Right renal pelvis (tissue), 4 donors: ENCODE results near the gene GSTK1. TPM values are rescaled to one million over a fixed set of nuclear protein-coding genes. Genes with fewer than 3 reads are reported as not detected.
"Not testable (repeated sequence)": the region's sequence is repeated elsewhere in the genome, so short reads cannot be mapped to it uniquely, and the experiment has no call there.

Source experiments
- DNase-seq, 4 donors: peaks; one replicate each; pipeline ENCODE4 v3.0.0-alpha.2; 2013; ENCODE audit warnings: low read depth in 4 of 4, low spot score in 3 of 4, missing footprints in 1 of 4
- polyA plus RNA-seq, 4 donors: library from polyadenylated mRNA; unstranded; fragments of 120-200 nt; gene quantifications; one replicate each; pipeline ENCODE4 v1.2.1, GENCODE V29; 2013; ENCODE audit not compliant: insufficient read length in 4 of 4

Gene GSTK1
- polyA plus RNA-seq, 4 donors = 192 to 226 (median 217) TPM

DNA sequence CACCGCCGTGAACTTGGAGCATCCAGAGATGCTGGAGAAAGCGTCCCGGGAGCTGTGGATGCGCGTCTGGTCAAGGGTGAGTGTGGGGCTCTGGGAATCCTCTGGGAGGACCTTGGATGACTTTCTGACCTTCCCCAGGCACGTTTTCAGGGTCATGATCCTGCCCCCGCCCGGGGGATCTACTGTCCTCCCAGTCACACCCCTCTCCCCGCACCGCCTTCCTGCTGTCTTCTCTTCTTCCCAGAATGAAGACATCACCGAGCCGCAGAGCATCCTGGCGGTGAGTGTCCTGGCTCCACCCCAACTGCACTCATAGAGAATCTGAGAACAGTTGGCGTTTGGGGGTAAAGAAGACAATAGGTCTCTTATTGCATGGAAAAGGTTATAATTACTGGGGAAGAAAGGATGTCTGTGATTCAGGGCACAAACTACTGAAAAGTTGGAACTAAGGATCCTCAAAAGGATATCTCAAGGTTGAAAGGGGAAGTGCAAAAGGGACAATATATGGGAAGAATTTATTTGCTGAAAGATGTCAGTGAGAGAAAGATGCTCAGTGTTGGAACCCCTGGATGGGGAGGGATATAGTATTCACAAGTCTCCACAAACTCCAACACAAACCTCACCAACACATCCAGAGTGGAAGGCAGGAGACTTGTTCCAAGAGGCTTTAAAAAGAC, 1.9 kb downstream of the GSTK1 start:
- no peak for DNase-seq

DNA sequence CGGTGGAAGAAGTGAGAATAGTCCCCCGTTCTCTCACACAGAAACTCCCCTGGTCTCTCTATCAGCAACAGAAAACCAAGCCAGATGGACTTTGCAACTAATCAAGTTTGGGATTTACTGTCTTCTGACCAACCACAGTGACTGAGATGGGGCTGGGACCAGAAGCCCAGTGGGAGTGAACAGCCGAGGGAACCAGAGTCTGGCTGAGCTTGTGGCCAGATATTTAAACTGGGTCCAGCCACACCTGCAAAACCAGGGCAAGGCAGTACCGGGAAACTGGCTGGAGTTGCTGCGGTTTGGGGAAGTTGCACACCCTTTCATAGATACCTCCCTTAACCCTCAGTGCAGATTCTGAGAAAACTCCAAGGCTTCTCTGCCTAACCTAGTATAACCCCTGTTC, 6.0 kb downstream of the GSTK1 start:
- DNase-seq = no peak

DNA sequence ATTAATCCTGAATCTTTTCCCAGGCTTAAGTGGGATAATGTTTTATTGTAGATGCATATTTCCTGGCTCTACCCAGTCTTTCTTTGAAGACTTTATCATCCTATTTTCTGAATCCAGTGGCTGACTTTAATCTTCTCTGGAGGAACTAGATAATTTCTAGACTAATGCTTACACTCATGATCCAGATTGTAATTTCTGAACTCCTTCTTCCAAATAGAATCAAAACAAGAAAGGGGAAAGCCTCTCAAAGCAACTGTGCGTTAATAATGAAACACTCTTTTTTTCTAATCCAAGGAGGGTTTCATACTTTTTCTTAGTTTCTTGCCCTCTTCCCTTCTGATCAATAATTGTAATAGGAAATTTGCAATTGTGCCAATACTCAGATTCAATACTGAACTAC, 8.0 kb downstream of the GSTK1 start:
- DNase-seq = no peak

DNA sequence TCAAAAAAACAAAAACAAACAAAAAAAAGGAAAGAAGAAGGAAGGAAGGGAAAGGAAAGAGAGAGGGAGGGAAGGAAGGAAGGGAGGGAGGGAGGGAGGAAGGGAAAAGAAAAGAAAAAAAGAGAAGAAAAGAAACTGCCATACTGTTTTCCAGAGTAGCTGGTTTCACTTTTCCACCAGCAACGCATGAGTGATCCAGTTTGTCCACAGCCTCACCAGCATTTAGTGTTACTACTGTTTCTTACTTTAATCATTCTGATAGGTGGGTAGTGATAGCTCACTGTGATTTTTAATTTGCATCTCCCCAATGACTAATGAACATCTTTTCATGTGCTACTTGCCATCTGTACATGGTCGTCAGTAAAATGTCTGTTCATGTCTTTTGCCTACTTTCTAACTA, 9.6 kb downstream of the GSTK1 start:
- no peak for DNase-seq

DNA sequence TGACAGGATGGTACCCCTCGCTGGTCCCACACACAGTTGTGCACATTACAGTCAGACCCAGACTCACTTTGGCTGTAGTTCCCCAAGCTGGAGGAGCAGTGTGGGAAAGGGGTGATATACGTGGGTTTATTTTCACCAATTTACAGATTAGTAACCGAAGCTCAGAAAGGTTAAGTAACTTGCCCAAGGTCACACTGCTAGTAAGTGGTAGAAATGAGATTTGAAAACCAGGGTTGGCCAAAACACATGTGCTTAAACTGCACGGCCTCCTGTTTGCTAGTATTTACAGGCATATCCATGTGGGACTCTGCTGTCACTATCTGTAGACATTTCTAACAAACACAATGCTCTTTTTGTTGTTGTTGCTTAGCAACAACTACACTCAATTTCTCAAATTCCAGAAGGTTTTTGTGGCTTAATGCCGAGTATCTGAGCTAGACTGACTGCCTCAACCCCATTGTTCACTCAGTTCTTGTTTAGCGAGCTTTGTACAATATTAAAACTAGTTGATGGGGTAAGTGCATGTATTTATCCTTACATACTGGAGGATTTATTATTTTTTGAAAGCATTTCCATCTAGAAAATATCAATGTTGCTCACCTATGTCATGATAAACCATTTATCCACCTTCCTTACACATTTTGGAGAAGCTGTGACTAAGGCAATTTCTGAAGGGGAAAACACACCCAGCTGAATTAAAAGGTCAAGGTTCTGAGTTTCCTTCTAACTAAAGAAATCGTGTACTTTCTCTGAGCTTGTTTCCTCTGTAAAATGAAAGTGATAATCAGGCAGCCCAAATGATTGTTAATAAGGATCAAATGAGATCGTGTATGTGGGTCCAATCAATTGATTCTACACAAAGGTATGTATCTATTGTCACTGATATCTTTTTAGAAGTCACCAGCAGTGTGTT, 16.2 kb downstream of the GSTK1 start:
- no peak for DNase-seq

DNA sequence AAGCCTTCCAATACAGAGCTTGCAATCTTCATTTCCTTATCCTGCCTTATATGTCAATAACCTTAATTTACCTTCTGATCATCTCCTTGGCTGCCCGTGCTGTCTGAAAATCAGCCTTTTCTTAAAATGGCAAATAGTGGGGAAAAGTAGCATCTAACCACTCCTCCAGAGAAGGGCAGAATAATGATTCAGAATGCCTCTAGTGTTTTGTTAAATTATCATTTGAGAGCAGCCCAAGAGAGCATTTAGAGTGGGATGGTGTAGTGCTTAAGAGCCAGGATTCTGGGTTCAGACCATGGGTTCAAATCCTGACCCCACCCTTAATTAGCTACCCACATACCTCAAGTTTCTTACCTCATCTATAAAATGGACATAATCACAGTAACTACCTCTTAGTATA, 16.9 kb downstream of the GSTK1 start:
- no peak for DNase-seq

DNA sequence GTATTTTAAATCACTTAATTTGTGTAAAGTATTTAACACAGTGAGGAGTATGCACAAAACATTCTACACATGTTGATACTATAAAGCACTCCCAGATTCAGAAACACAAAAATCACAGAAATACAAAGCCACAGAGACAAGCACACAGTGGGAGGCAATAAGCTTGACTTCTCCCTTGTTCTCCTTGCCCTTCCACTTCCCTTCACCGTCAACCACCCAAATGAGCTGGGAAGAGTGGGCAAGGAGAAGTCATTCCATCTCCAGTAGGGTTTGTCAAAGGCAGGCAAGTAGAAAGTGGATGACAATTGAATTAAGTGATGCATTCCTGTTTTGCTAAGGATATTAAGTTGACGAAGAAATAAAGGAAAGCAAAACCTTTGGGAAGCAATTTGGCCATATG, 17.3 kb downstream of the GSTK1 start:
- DNase-seq = no peak

DNA sequence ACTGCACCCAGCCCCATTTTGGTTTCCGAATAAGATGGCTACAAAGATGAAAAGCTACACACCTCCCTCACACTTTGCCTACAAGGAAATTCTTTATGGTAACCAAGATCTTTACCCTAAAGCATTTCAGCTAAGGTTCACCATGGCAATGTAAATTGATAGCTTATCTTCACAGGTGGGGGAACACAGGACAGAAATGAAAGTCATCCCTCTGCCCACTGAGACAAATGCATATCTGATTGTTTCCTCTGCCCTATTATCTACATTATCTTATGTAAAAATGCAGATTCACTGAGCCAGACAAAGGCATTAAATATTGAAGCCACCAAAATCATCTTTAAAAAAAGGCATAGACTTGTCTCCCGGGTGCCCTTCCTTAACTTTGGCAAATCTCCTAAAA, 18.3 kb downstream of the GSTK1 start:
- no peak for DNase-seq

DNA sequence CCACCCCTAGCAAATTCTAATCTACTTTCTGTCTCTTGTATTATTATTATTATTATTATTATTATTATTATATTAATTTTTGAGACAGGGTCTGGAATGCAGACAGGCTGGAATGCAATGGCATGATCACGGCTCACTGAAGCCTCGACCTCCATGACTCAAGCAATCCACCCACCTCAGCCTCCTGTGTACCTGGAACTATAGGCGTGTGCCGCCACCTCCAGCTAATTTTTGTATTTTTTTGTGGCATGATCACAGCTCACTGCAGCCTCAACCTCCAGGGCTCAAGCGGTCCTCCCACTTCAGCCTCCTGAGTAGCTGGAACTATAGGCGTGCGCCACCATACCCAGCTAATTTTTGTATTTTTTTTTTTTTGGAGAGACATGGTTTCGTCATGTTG, 18.9 kb downstream of the GSTK1 start:
- DNase-seq = no peak

DNA sequence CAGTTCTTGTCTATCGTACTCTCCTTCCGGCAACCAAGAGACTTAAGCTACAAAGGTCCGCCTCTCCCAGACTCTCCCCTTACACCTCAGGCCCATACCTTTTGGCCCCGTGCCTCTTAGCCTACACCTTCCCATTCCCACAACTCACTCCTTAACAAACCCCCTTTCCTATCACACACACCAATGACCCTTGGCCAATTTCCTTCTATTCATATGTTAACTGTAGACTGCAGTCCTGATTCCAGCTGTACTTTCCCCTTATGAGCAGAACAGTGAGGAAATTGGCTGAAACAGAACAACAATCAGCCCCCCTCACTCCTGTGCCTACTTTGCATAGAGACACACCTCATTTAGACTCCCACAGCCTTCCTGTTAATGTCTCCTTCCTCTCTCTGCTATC, 20.1 kb downstream of the GSTK1 start:
- no peak for DNase-seq

DNA sequence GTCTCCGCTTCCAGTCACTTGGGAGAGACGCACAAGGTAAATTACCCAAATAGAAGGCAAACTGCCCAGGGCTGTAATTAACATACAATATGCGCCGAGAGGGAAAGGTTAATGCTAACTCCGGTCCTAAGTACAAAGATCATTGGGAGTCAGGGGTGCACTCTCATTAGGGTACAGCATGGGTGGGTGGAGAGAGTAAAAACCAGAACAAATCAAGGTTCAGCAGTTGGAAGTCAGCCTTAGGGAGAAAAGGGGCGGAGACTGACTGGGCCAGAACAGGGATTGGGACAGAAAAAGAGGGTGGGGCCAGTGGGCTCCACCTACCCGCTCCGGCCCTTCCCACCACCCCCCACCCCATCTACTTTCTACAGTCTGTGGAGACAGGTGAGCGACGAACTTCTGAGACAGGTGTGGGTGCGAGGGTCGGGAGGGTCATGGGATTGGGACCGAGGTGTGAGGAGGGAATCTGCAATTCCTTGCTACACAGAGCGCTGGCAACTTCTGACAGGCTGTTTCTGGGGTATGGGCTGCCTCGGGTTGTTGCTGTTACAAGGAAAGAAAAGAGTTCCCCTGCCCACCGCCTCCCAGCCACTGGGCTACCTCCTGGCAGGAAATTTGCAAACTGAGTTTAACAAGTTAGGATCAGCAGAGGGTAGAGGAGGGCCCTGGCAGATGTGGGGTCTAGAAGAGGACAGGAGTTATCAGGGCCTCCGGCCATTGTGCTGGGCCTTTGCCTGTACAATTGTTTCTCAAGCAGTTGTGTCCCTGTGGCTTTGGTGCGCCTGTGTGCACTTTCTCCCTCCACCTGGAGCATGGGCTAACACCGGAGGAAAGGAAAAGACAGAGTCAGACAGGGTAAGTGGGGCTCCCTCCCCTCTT, 21.6 kb downstream of the GSTK1 start, which contains the start of gene TMEM139:
TSS of gene TMEM139 (plus strand) at position 368 of the 879 bp plus-strand sequence. CDS start 1,000 bp downstream, outside the sequence.
- peak in 1 of 4 donors; percentile 63 for DNase-seq

DNA sequence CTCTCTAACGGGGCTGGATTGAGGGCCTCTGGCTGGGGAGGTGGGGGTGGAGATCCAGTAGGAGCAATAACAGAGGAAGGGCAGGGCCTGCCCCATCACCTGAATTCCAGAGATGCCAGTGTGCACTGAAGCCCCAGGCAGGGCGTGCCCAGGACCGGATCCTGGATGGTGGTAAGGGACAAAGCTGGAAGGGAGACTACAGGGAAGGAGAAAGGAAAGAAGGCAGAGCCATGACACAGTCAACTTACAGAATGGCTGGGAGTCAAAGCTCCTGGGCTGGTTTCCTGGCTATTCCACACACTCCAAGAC, 22.2 kb downstream of the GSTK1 start:
- DNase-seq = no peak

DNA sequence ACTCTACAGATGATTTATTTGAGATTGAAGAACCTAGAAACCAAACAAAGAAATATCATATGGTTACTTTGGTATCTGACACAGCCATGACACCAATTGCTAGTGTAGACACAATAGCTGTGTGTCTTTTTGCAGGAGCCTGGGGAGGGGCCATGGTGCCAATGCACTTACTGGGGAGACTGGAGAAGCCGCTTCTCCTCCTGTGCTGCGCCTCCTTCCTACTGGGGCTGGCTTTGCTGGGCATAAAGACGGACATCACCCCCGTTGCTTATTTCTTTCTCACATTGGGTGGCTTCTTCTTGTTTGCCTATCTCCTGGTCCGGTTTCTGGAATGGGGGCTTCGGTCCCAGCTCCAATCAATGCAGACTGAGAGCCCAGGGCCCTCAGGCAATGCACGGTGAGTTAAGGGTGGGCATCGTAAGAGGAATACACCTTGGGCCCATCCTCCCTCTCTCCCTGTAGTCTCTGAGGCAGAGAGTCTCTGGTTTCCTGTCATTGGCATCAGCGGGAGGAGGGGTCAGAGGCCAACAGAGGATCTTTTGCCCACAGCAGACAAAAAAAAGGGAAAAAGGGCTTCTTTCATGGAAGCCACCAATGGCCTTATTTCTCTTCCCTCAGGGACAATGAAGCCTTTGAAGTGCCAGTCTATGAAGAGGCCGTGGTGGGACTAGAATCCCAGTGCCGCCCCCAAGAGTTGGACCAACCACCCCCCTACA, 22.7 kb downstream of the GSTK1 start:
- no peak for DNase-seq

DNA sequence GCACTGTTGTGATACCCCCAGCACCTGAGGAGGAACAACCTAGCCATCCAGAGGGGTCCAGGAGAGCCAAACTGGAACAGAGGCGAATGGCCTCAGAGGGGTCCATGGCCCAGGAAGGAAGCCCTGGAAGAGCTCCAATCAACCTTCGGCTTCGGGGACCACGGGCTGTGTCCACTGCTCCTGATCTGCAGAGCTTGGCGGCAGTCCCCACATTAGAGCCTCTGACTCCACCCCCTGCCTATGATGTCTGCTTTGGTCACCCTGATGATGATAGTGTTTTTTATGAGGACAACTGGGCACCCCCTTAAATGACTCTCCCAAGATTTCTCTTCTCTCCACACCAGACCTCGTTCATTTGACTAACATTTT, 23.3 kb downstream of the GSTK1 start:
- DNase-seq = no peak

DNA sequence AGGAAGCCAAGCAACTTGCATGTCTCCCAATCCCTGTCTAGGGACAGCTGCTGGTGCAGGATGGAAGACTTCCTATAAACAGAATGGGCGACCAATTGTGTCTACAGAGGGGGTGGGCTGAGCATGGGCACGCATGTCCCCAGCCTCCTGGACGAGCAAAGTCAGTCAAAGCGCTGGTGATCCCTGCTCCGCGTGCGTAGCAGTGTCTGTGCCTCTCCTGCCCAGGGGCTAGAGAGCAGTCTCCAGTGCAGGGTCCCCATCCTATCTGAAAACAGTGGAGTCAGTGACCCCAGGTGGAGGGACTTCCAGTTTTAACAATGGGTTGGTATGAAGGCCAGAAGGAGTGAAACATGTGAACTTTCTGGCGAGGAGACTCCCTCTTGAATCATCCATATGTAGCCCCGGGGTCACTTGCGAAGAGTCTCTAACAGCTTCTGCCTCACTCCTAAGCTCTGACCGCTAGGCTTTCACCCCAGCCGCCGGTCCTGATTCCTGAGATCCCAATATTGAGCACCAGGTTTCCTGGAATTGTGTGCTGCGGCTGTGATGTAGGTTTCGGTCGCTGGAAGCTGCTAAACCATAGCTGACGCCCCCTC, 24.2 kb downstream of the GSTK1 start:
- no peak for DNase-seq

DNA sequence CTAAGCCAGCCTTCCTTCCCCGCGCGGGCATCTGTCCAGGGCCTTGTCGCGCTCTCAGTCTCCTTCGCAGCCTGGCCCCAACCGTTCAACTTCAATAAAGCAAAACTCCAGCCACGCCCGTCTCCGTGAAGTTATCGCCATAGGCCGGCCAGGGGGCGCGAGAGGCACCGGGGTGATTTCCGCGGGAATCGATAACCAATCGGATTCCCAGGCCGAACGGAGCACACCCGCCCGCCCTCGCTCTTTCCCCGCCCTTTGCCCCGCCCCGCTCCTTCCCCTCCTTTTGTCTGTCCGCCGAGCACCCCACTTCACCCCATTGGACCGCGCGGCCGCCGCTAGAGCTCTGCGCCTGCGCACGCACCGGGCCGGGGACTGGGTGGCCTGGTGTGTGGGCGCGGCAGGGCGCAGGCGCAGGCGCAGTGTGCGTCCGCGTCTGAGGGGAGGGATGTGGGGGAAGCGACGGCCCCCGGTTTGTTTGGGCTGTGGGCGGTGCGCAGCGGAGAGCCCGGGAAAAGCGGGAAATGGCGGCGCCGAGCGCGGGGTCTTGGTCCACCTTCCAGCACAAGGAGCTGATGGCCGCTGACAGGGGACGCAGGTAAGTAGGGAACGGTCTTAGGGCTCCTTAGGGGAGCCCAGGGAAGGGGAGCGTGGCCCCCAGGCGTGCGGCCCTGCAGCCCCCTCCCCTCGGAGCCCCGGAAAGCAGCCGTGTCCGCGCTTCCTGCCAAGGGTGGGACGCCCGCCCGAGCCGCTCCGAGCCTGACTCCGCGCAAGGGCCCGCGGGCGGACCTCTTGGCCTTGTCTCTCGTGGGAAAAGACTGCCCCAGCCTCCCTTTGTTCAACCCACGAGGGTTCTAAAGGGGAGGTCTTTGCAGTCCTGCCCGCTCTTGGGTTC, 24.9 kb downstream of the GSTK1 start, which contains the start of gene CASP2:
TSS of gene CASP2 (plus strand) at position 417 of the 892 bp plus-strand sequence. CDS start at position 522, 105 bp downstream.
- peak; percentile 91 to 95 (median 92) for DNase-seq

DNA sequence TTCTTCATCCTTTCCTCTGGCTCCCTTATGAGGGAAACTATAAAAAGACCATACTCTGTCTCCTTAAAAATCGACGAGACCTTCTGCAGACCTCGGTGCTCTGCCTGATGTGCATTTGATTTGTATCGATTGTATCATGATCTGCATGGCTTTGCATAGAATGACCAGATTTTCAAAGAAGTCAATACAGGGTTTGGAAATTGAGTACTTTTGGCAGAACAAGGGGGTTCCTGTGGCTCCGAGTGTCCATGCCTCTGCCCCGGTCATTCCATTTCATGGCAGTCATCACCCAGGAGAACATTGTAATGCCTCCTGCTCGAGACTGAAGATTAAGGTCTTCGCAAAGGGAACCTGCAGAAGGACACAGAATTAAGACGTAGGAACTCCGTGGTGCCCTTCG, 25.6 kb downstream of the GSTK1 start:
- no peak for DNase-seq

DNA sequence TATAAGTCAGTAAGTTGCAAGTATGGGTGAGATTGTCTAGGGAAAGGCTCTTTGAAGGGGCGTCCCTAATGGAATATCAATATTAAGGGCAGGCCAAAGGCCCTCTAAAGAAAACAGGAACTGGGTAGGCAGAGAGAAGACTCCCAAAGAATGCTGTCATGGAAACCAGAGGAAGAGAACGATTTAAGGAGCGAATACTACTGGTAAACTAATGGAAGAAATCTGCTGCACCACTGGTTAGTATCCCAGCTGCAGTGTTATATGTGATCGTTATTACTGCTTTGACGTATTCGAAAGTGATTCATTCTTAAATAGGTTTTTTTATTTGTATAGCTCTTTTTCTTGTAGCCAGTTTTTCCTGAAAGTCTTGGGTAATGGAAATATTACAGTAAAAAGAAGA, 26.2 kb downstream of the GSTK1 start:
- no peak for DNase-seq

DNA sequence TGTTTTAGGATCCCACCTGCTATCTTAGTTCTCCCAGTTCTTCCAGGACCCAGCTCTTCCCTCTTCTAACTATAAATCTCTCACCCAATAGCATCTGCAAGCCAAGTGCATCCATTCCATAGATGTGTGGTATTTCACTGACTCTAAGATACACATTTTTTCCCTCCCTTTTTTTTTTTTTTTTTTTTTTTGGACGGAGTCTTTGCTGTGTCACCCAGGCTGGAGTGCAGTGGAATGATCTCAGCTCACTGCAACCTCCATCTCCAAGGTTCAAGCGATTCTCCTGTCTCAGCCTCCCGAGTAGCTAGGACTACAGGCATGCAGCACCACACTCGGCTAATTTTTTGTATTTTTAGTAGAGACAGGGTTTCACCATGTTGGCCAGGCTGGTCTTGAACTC, 26.6 kb downstream of the GSTK1 start:
- not testable (repeated sequence) for DNase-seq
